ENCODE measurements around the gene PACSIN2. TPM values are rescaled to one million over a fixed set of nuclear protein-coding genes. Genes with fewer than 3 reads are reported as not detected.

Gene PACSIN2
- total RNA-seq, 1 donor from 2014 or later = 87.8 TPM

GRCh38 chr22:42948294-42948693 lies 66.7 kb downstream of the PACSIN2 start:
- no peak for TF ChIP-seq EZH2 (IDR thresholded peaks at IDR 0.05; ENCODE audit: insufficient read depth, low read length)
- TF ChIP-seq, protein P1, sequence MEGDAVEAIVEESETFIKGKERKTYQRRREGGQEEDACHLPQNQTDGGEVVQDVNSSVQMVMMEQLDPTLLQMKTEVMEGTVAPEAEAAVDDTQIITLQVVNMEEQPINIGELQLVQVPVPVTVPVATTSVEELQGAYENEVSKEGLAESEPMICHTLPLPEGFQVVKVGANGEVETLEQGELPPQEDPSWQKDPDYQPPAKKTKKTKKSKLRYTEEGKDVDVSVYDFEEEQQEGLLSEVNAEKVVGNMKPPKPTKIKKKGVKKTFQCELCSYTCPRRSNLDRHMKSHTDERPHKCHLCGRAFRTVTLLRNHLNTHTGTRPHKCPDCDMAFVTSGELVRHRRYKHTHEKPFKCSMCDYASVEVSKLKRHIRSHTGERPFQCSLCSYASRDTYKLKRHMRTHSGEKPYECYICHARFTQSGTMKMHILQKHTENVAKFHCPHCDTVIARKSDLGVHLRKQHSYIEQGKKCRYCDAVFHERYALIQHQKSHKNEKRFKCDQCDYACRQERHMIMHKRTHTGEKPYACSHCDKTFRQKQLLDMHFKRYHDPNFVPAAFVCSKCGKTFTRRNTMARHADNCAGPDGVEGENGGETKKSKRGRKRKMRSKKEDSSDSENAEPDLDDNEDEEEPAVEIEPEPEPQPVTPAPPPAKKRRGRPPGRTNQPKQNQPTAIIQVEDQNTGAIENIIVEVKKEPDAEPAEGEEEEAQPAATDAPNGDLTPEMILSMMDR (IDR thresholded peaks at IDR 0.05; ENCODE audit: insufficient read depth, low read depth, low read length) = no peak
- H3K4me1 Mint-ChIP-seq (ENCODE audit: low read depth, unreplicated experiment) = peaks cover 44% of the 10 kb centered on the region
- no peak overlapping the region for H3K4me2 ChIP-seq (ENCODE audit: low read length)
- no peaks in the 10 kb centered on the region for H3K9me3 Mint-ChIP-seq (ENCODE audit: unreplicated experiment)
- H3K79me2 ChIP-seq (ENCODE audit: insufficient read depth, low read length) = peaks cover 92% of the 10 kb centered on the region
- no peak for DNase-seq (ENCODE audit: low read depth)
- H3K4me1 ChIP-seq (ENCODE audit: insufficient read depth, low read length) = peaks cover 25% of the 10 kb centered on the region
- H3K4me3 Mint-ChIP-seq (ENCODE audit: unreplicated experiment) = no peak overlapping the region
- H4K20me1 ChIP-seq (ENCODE audit: insufficient read depth, low read length) = peaks cover 79% of the 10 kb centered on the region
- no peaks in the 10 kb centered on the region for H3K27me3 Mint-ChIP-seq (ENCODE audit: low read depth, unreplicated experiment)
- peaks cover 6% of the 10 kb centered on the region for H3K36me3 Mint-ChIP-seq (ENCODE audit: low read depth, unreplicated experiment)
- H3K9me3 ChIP-seq (ENCODE audit: insufficient read depth, low read depth, low read length) = no peaks in the 10 kb centered on the region
- H3K27ac ChIP-seq (ENCODE audit: low read depth, low read length) = no peak overlapping the region
- H2AFZ ChIP-seq (ENCODE audit: low read depth, low read length) = no peak overlapping the region
- no peaks in the 10 kb centered on the region for H3K36me3 ChIP-seq (ENCODE audit: insufficient read depth, low read length)
- no peaks in the 10 kb centered on the region for H3K27me3 ChIP-seq (ENCODE audit: insufficient read depth, low read length)
- FAIRE-seq = no peak
- H3K27ac Mint-ChIP-seq (ENCODE audit: unreplicated experiment) = no peak overlapping the region
- H3K9ac ChIP-seq (ENCODE audit: low read length) = no peak overlapping the region
- no peak overlapping the region for H3K4me3 ChIP-seq (ENCODE audit: insufficient read depth, low read depth, low read length)

DNA sequence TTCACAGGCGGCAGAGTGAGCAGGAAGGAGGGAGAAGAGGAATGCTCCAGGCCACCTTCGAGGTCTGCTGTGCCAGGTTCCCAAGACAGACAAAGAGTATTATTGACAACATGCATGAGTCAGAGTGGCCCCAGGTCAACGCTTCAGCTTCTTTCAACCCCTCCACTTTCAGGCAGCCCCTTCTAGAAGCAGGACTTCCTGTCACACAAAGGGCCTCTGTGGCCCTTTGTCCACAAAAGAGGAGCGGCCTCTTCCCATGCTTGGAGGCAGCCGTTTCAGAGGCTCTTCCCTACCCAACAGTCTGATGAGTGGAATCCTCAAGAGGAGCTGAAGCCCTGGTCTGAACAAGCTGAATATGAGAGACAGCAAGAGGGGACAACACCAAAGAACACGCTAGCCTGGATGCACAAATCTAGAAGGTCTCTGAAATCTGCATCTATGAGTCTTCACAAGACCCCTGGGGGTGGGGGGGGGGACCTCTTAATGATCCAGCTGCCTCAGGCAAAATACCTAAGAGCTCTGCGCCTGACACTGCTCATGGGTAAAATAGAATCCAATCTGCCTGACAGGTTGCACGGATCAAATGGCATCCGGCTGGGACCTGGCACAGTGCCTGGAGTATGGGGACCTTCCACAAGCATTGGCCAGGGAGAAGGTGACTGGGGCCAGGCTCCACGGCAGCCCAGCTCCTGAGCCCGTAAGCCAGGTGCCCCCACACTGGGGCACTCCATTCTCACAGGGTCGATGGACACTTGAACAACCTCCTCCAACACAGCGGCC lies 67.5 kb downstream of the PACSIN2 start:
- Histone ChIP-seq H3K27me3 (ENCODE audit: insufficient read depth, low read length) (no peaks in the 10 kb centered on the region), H3K79me2 (ENCODE audit: insufficient read depth, low read length) (peaks cover 84% of the 10 kb centered on the region), H4K20me1 (ENCODE audit: insufficient read depth, low read length) (peaks cover 75% of the 10 kb centered on the region), H3K9me3 (ENCODE audit: insufficient read depth, low read depth, low read length) (no peaks in the 10 kb centered on the region), H3K4me1 (ENCODE audit: insufficient read depth, low read length) (peaks cover 25% of the 10 kb centered on the region), H3K27ac (ENCODE audit: low read depth, low read length) (peak overlapping the region; percentile 0), H3K4me2 (ENCODE audit: low read length) (peak overlapping the region; percentile 36), H3K9ac (ENCODE audit: low read length) (peak overlapping the region; percentile 18), H3K4me3 (ENCODE audit: insufficient read depth, low read depth, low read length) (no peak overlapping the region), H3K36me3 (ENCODE audit: insufficient read depth, low read length) (no peaks in the 10 kb centered on the region), H2AFZ (ENCODE audit: low read depth, low read length) (no peak overlapping the region)
- Mint-ChIP-seq H3K27me3 (ENCODE audit: low read depth, unreplicated experiment) (no peaks in the 10 kb centered on the region), H3K4me3 (ENCODE audit: unreplicated experiment) (peak overlapping the region; percentile 51), H3K27ac (ENCODE audit: unreplicated experiment) (peak overlapping the region; percentile 83), H3K36me3 (ENCODE audit: low read depth, unreplicated experiment) (peaks cover 8% of the 10 kb centered on the region), H3K9me3 (ENCODE audit: unreplicated experiment) (no peaks in the 10 kb centered on the region), H3K4me1 (ENCODE audit: low read depth, unreplicated experiment) (peaks cover 44% of the 10 kb centered on the region)
- TF ChIP-seq, protein P1 (IDR thresholded peaks at IDR 0.05; ENCODE audit: insufficient read depth, low read depth, low read length) = no peak
- TF ChIP-seq EZH2 (IDR thresholded peaks at IDR 0.05; ENCODE audit: insufficient read depth, low read length) = no peak
- FAIRE-seq (no peak), DNase-seq (ENCODE audit: low read depth) (no peak)

Measured in astrocyte (in vitro differentiated cells and primary cell).